BE2C (cell line): ENCODE data around the gene SLC9C2.
"Not testable (repeated sequence)": the region's sequence is repeated elsewhere in the genome, so short reads cannot be mapped to it uniquely, and the experiment has no call there.

ENCODE experiments used
- DNase-seq: peaks from one replicate; pipeline ENCODE4 v3.0.0-alpha.2; 2020
- H3K27me3 ChIP-seq: fragments of 250-450 bp; sonication (Bioruptor Pico); 2 replicates; pipeline ENCODE4 v1.5.1; 2020; ENCODE audit warnings: mild to moderate bottlenecking
- H3K36me3 ChIP-seq: fragments of 250-450 bp; sonication (Bioruptor Pico); 2 replicates; pipeline ENCODE4 v1.5.1; 2020; ENCODE audit warnings: mild to moderate bottlenecking
- H3K4me1 ChIP-seq: fragments of 250-450 bp; sonication (Bioruptor Pico); 2 replicates; pipeline ENCODE4 v1.5.1; 2020
- H3K4me3 ChIP-seq: 2 replicates; pipeline ENCODE4 v1.5.1; 2011; ENCODE audit warnings: low read depth, low read length
- H3K9me3 ChIP-seq: fragments of 250-450 bp; sonication (Bioruptor Pico); 2 replicates; pipeline ENCODE4 v1.5.1; 2020
- TF ChIP-seq, protein P1 (sequence below): IDR thresholded peaks from 2 replicates; pipeline ENCODE4 v1.5.1; 2012; ENCODE audit warnings: mild to moderate bottlenecking, low read depth, low read length

Gene SLC9C2

DNA sequence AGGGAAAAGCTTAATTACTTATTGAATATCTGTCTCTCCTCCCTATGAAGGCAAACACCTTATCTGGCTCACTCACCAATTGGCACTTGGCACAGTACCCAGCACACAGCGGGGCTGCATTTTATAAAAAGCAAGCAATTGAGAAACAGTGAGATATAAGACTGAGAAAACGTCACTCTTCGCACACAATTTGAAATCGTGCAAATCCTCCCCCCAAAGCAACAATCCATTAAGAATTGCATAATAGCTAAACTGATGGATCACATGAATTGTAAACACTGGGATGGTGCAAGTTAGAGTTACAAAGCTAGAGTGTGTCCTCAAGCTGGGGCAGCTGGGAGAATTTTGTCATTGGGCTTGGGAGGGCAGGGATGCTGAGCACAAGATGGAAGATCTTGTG lies 98.6 kb downstream of the SLC9C2 start:
- Histone ChIP-seq H3K36me3 (no peaks in the 10 kb centered on the region), H3K27me3 (no peaks in the 10 kb centered on the region), H3K4me3 (no peak overlapping the region), H3K4me1 (no peaks in the 10 kb centered on the region), H3K9me3 (no peaks in the 10 kb centered on the region)
- TF ChIP-seq, protein P1, sequence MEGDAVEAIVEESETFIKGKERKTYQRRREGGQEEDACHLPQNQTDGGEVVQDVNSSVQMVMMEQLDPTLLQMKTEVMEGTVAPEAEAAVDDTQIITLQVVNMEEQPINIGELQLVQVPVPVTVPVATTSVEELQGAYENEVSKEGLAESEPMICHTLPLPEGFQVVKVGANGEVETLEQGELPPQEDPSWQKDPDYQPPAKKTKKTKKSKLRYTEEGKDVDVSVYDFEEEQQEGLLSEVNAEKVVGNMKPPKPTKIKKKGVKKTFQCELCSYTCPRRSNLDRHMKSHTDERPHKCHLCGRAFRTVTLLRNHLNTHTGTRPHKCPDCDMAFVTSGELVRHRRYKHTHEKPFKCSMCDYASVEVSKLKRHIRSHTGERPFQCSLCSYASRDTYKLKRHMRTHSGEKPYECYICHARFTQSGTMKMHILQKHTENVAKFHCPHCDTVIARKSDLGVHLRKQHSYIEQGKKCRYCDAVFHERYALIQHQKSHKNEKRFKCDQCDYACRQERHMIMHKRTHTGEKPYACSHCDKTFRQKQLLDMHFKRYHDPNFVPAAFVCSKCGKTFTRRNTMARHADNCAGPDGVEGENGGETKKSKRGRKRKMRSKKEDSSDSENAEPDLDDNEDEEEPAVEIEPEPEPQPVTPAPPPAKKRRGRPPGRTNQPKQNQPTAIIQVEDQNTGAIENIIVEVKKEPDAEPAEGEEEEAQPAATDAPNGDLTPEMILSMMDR: no peak
- DNase-seq: no peak

DNA sequence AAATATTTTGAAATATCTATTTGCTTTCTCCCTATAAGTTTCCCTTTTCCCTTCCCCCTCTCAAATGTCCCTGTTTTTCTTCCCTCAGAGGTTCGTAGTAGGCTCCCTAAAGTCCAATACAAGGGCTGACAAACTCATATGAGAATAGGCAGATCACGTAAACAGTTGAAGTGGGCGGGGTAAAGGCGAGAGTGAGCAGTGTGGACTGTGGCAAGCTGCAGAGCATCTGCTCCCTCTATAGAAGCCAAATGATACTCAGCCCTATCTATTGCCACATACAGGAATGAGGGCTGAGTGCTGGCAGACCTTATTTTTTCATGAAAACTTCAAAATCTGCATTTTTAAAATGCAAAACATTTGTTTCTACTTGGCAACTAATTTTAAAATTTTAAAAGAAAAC lies 99.5 kb downstream of the SLC9C2 start:
- peak; percentile 20 for DNase-seq
- H3K36me3 ChIP-seq: no peaks in the 10 kb centered on the region
- TF ChIP-seq, protein P1: no peak
- H3K9me3 ChIP-seq: no peaks in the 10 kb centered on the region
- no peak overlapping the region for H3K4me3 ChIP-seq
- no peaks in the 10 kb centered on the region for H3K27me3 ChIP-seq
- no peaks in the 10 kb centered on the region for H3K4me1 ChIP-seq

DNA sequence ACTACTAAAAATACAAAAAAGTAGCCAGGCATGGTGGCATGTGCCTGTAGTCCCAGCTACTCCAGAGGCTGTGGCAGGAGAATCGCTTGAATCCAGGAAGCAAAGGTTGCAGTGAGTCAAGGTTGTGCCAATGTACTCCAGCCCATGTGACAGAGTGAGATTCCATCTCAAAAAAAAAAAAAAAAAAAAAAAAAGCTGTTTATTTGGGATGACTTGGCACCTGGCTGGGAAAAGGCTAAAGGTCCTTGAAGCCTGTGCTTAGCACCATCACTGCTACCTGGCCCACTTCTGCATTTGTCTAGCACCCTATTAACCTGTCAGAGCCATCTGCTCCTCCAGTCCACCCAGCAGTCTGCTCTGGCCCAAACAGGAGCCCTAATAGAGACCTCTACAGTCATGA lies 100.8 kb downstream of the SLC9C2 start:
- no peaks in the 10 kb centered on the region for H3K4me1 ChIP-seq
- TF ChIP-seq, protein P1: no peak
- no peak for DNase-seq
- no peaks in the 10 kb centered on the region for H3K36me3 ChIP-seq
- no peaks in the 10 kb centered on the region for H3K27me3 ChIP-seq
- H3K4me3 ChIP-seq: no peak overlapping the region
- no peaks in the 10 kb centered on the region for H3K9me3 ChIP-seq

DNA sequence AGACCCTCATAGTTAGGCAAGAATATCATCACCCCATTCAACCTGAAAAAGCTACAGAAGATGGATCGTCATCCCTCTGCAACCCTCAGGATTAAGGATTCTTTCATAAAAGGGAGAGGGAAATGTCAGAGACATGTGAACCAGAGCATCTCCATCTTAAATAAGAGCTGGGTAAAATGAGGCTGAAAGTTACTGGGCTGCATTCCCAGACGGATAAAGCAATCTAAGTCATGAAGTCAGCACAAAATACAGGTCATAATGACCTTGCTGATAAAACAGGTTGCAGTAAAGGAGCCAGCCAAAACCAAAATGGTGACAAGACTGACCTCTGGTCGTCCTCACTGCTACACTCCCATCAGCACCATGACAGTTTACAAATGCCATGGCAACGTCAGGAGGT lies 103.1 kb downstream of the SLC9C2 start:
- Histone ChIP-seq H3K27me3 (no peaks in the 10 kb centered on the region), H3K36me3 (no peaks in the 10 kb centered on the region), H3K4me3 (no peak overlapping the region), H3K9me3 (no peaks in the 10 kb centered on the region), H3K4me1 (no peaks in the 10 kb centered on the region)
- no peak for DNase-seq
- TF ChIP-seq, protein P1: no peak

DNA sequence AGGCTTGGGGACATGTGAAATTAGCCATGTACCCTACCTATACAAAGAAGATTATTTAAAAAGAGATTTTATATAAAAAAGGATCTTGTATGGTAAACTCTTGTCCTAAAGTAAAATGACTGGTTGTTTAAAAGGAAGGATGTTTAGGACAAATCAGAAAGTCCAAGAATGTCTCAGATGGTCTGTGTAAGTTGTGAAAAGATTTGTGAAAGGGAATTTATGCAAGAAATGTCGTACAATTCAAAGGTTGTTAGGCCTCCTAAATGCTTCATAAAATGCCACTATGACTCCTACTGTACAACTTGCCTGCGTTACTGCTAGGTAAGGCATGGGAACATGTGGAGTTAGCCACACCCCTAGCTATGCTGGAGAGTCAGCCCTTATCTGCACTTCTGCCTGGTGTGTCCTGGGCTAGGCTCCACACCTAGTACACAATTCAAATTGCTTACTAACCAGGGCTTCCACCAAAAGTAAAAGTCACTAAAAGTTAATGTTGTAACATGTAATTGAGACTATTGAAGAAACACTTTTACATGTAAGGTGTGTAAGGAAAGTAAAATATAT lies 106.0 kb downstream of the SLC9C2 start:
- no peaks in the 10 kb centered on the region for H3K27me3 ChIP-seq
- no peak for DNase-seq
- no peak overlapping the region for H3K4me3 ChIP-seq
- H3K9me3 ChIP-seq: no peaks in the 10 kb centered on the region
- H3K36me3 ChIP-seq: no peaks in the 10 kb centered on the region
- TF ChIP-seq, protein P1: no peak
- H3K4me1 ChIP-seq: no peaks in the 10 kb centered on the region

DNA sequence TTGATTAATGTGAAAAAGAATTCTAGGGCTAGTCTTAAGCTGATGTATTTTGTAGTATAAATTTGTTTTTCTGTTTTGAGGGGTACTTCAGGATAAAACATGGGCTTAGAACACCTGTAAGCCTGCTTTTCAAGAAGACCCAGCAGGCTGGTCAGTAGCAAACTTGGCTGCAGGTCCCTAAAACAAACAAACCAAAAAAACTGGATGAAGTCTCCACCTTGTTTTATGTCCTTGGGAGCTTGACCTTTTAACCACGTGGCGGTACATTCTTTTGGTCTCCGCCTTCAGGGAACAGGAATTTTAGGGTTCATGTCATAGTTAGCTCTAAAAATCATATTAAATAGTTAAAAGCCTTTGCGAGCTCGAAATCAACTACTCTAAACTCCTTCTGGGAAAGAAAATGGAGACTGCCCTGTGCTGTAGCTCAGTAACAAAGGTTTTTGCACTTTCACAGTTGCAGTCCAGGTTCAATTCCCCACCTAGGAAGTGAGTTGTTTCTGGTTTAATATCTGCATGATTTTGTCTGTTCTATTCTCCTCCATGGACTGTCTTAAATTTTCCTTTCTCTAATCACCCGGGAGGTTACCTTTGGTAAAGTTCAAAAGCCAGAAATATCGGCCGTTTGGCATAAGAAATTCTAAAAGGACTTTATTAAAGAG lies 107.1 kb downstream of the SLC9C2 start:
- no peak for DNase-seq
- Histone ChIP-seq H3K4me1 (no peaks in the 10 kb centered on the region), H3K9me3 (no peaks in the 10 kb centered on the region), H3K27me3 (no peaks in the 10 kb centered on the region), H3K36me3 (no peaks in the 10 kb centered on the region), H3K4me3 (no peak overlapping the region)
- TF ChIP-seq, protein P1: no peak

DNA sequence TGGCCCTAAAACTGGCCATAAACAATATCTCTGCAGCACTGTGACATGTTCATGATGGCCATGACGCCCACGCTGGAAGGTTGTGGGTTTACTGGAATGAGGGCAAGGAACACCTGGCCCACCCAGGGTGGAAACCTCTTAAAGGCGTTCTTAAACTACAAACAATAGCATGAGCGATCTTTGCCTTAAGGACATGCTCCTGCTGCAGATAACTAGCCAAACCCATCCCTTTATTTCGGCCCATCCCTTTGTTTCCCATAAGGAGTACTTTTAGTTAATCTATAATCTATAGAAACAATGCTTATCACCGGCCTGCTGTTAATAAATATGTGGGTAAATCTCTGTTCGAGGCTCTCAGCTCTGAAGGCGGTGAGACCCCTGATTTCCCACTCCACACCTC lies 109.7 kb downstream of the SLC9C2 start:
- H3K4me1 ChIP-seq, H3K27me3 ChIP-seq, H3K4me3 ChIP-seq, H3K36me3 ChIP-seq, DNase-seq, H3K9me3 ChIP-seq: not testable (repeated sequence)
